ENCODE measurements around the gene AP3B1.

AP3B1 gene

DNA sequence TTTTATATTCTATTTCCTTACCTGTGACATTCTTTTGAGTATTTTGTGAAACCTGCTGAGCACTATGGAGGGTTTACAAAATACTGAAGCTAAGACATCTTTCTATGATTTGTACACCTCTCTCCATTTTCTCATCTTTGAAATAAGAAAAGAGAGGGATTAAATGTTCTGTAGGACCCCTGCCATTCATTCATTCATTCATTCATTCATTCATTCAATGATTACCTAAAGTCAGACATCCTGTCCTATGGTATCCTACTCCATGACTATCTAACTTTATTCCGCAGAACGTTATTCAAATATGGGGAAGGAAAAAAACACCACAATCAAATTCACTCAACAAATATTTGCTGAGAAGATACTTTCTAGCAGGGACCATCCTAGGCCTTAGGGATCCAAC, 51.4 kb downstream of the AP3B1 start:
- no peak for DNase-seq (ENCODE audit: low read depth)
- TF ChIP-seq, protein P1, sequence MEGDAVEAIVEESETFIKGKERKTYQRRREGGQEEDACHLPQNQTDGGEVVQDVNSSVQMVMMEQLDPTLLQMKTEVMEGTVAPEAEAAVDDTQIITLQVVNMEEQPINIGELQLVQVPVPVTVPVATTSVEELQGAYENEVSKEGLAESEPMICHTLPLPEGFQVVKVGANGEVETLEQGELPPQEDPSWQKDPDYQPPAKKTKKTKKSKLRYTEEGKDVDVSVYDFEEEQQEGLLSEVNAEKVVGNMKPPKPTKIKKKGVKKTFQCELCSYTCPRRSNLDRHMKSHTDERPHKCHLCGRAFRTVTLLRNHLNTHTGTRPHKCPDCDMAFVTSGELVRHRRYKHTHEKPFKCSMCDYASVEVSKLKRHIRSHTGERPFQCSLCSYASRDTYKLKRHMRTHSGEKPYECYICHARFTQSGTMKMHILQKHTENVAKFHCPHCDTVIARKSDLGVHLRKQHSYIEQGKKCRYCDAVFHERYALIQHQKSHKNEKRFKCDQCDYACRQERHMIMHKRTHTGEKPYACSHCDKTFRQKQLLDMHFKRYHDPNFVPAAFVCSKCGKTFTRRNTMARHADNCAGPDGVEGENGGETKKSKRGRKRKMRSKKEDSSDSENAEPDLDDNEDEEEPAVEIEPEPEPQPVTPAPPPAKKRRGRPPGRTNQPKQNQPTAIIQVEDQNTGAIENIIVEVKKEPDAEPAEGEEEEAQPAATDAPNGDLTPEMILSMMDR (IDR thresholded peaks at IDR 0.05; ENCODE audit: low read depth, low read length, missing control alignments), result no peak
- H3K4me3 ChIP-seq (ENCODE audit: low read depth, low read length), result no peak overlapping the region
- in situ Hi-C loops (cut with HindIII; ENCODE audit: low sequenced_read_pairs), result no loop called here

DNA sequence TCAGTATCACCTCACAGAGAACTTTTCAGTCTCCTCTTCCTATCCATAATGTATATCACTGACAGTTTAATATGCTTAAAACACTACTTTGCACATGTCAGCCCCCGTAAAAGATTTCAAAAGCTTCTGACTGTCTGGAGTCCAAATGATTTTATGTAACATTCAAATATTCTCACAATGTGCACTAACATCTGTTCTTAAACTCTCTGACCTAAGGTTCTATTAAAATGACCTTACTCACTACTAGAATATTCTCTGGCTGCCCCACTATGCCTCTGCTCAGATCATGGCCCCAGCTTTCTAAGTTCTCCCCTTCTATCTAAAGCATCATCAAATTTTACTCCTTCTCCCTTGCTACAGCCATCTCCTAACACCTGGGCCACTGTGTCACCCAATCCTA, 52.5 kb downstream of the AP3B1 start:
- H3K4me3 ChIP-seq (ENCODE audit: low read depth, low read length), result no peak overlapping the region
- TF ChIP-seq, protein P1 (IDR thresholded peaks at IDR 0.05; ENCODE audit: low read depth, low read length, missing control alignments), result no peak
- in situ Hi-C loops (cut with HindIII; ENCODE audit: low sequenced_read_pairs), result no loop called here
- no peak for DNase-seq (ENCODE audit: low read depth)

DNA sequence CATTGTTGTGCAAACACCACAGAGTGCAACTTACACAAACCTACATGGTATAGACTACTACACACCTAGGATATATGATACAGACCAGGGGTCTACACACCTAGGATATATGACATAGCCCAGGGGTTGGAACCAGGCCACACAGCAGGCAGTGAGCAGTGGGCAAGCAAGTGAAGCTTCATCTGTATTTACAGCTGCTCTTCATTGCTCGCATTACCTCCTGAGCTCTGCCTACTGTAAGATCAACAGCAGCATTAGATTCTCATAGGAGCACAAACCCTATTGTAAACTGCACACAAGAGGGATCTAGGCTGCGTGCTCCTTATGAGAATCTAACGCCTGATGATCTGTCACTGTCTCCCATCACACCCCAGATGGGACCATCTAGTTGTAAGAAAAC, 56.6 kb downstream of the AP3B1 start:
- TF ChIP-seq, protein P1 (IDR thresholded peaks at IDR 0.05; ENCODE audit: low read depth, low read length, missing control alignments), result no peak
- DNase-seq (ENCODE audit: low read depth), result no peak
- in situ Hi-C loops (cut with HindIII; ENCODE audit: low sequenced_read_pairs), result loop anchor here (5.0 kb wide), 1 partner anchor 41 kb away; no protein-coding TSS in a partner anchor

DNA sequence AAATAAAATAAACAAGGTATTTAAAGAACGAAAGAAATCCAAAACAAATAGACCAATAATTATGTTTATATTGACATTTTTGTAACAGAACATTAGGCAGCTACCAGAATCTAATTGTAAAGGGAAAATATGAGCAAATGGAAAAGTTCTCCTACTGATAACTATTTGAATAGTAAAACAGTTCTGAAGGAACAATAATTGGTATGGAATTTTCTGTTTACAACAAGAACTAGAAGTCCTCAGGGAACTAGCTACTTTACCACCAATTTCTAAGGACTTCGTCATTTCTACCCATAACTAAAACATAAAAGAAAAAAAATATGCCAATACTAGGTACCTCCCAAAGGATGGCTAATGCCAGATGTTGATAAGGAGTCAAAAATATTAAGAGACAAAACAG, 58.5 kb downstream of the AP3B1 start:
- H3K4me3 ChIP-seq (ENCODE audit: low read depth, low read length), result no peak overlapping the region
- TF ChIP-seq, protein P1 (IDR thresholded peaks at IDR 0.05; ENCODE audit: low read depth, low read length, missing control alignments), result no peak
- DNase-seq (ENCODE audit: low read depth), result no peak
- in situ Hi-C loops (cut with HindIII; ENCODE audit: low sequenced_read_pairs), result loop anchor here (5.0 kb wide), 1 partner anchor 39 kb away; no protein-coding TSS in a partner anchor

More for the DNA sequence above, 56.6 kb downstream of the AP3B1 start:
- no peak overlapping the region for H3K4me3 ChIP-seq (ENCODE audit: low read depth, low read length)

DNA sequence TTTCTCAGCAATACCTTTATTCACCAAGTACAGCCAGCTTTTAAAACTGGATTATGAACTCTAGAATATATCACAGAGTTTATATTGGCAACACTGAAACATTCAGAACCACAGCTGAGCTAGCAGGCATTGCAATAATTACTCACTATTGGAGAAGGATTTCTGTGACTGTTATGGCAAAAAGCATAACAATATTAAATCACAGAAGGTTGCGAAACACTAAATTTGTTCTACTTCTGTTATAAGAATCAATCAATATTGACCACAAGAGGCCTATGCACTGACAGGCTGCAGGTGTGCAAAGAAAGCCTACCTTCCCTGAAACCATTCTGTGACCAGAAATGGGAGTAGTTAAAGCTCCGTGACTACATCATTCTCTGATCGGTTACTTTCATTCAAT, 59.2 kb downstream of the AP3B1 start:
- in situ Hi-C loops (cut with HindIII; ENCODE audit: low sequenced_read_pairs), result loop anchor here (5.0 kb wide), 1 partner anchor 38 kb away; no protein-coding TSS in a partner anchor
- no peak for DNase-seq (ENCODE audit: low read depth)
- H3K4me3 ChIP-seq (ENCODE audit: low read depth, low read length), result no peak overlapping the region
- TF ChIP-seq, protein P1 (IDR thresholded peaks at IDR 0.05; ENCODE audit: low read depth, low read length, missing control alignments), result no peak

DNA sequence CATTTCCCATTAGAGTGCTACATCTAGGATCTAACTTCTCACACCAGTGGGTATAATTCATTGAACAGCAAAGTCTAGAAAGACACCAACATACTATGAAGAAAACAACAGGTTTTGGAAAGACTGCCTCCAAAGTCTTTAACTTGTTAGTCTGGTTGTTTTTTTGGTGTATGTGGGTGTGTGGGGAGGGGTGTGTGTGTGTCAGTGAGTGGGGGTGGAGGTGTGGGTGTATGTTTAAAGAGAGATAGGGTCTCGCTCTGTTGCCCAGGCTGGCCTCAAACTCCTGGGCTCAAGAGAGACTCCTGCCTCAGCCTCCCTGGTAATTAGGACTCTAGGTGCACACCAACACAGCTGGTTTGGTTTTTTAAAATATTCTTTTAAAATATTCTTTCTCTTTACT, 59.7 kb downstream of the AP3B1 start:
- in situ Hi-C loops (cut with HindIII; ENCODE audit: low sequenced_read_pairs), result loop anchor here (5.0 kb wide), 1 partner anchor 38 kb away; no protein-coding TSS in a partner anchor
- H3K4me3 ChIP-seq (ENCODE audit: low read depth, low read length), result no peak overlapping the region
- no peak for DNase-seq (ENCODE audit: low read depth)
- TF ChIP-seq, protein P1 (IDR thresholded peaks at IDR 0.05; ENCODE audit: low read depth, low read length, missing control alignments), result no peak
